ENCODE measurements around the gene SRD5A3.
A peak's percentile ranks its signal among the peaks of the same experiment; 100 is the strongest.
"Not testable (repeated sequence)": the region's sequence is repeated elsewhere in the genome, so short reads cannot be mapped to it uniquely, and the experiment has no call there.

SRD5A3 gene

GRCh38 chr4:55336138-55337034, 9.7 kb upstream of the SRD5A3 start:
- Mint-ChIP-seq H3K4me3 (no peak overlapping the region), H3K4me1 (peaks cover 5% of the 10 kb centered on the region), H3K27ac (peak overlapping the region; percentile 32), H3K9me3 (no peaks in the 10 kb centered on the region), H3K27me3 (no peaks in the 10 kb centered on the region), H3K36me3 (no peaks in the 10 kb centered on the region)

- Mint-ChIP-seq H3K27ac (no peak overlapping the region), H3K4me1 (peaks cover 5% of the 10 kb centered on the region), H3K27me3 (no peaks in the 10 kb centered on the region), H3K4me3 (no peak overlapping the region), H3K36me3 (no peaks in the 10 kb centered on the region), H3K9me3 (no peaks in the 10 kb centered on the region)
Measured at GRCh38 chr4:55337944-55338343, 8.1 kb upstream of the SRD5A3 start.

- H3K27ac Mint-ChIP-seq, result no peak overlapping the region
- no peaks in the 10 kb centered on the region for H3K9me3 Mint-ChIP-seq
- H3K27me3 Mint-ChIP-seq, result no peaks in the 10 kb centered on the region
Measured at GRCh38 chr4:55338486-55338885, 7.6 kb upstream of the SRD5A3 start.

GRCh38 chr4:55340266-55340665, 5.8 kb upstream of the SRD5A3 start:
- Mint-ChIP-seq H3K27ac (no peak overlapping the region), H3K4me3 (no peak overlapping the region), H3K36me3 (no peaks in the 10 kb centered on the region), H3K4me1 (peaks cover 5% of the 10 kb centered on the region), H3K27me3 (no peaks in the 10 kb centered on the region), H3K9me3 (no peaks in the 10 kb centered on the region)

More at GRCh38 chr4:55338486-55338885, 7.6 kb upstream of the SRD5A3 start:
- Mint-ChIP-seq H3K4me3 (no peak overlapping the region), H3K4me1 (peaks cover 5% of the 10 kb centered on the region), H3K36me3 (no peaks in the 10 kb centered on the region)

- H3K36me3 Mint-ChIP-seq, result no peaks in the 10 kb centered on the region
- no peak overlapping the region for H3K4me3 Mint-ChIP-seq
- H3K9me3 Mint-ChIP-seq, result no peaks in the 10 kb centered on the region
- peaks cover 19% of the 10 kb centered on the region for H3K4me1 Mint-ChIP-seq
- H3K27me3 Mint-ChIP-seq, result no peaks in the 10 kb centered on the region
- H3K27ac Mint-ChIP-seq, result no peak overlapping the region
Measured at GRCh38 chr4:55343887-55344286, 2.2 kb upstream of the SRD5A3 start.

GRCh38 chr4:55345054-55345453, 988 bp upstream of the SRD5A3 start:
- Mint-ChIP-seq H3K4me3 (peak overlapping the region; percentile 3), H3K36me3 (no peaks in the 10 kb centered on the region), H3K27ac (no peak overlapping the region), H3K4me1 (peaks cover 19% of the 10 kb centered on the region), H3K27me3 (no peaks in the 10 kb centered on the region), H3K9me3 (no peaks in the 10 kb centered on the region)

- H3K4me3 Mint-ChIP-seq, result peak overlapping the region; percentile 86
- H3K36me3 Mint-ChIP-seq, result no peaks in the 10 kb centered on the region
- peaks cover 19% of the 10 kb centered on the region for H3K4me1 Mint-ChIP-seq
- peak overlapping the region; percentile 59 for H3K27ac Mint-ChIP-seq
- no peaks in the 10 kb centered on the region for H3K27me3 Mint-ChIP-seq
- no peaks in the 10 kb centered on the region for H3K9me3 Mint-ChIP-seq
Measured at GRCh38 chr4:55346851-55347255, 811 bp downstream of the SRD5A3 start.

- Mint-ChIP-seq H3K27me3 (no peaks in the 10 kb centered on the region), H3K36me3 (peaks cover 2% of the 10 kb centered on the region), H3K27ac (no peak overlapping the region), H3K4me1 (peaks cover 19% of the 10 kb centered on the region), H3K9me3 (no peaks in the 10 kb centered on the region), H3K4me3 (peak overlapping the region; percentile 86)
Measured at GRCh38 chr4:55347610-55348228, 1.7 kb downstream of the SRD5A3 start.

- H3K9me3 Mint-ChIP-seq, result no peaks in the 10 kb centered on the region
- peaks cover 2% of the 10 kb centered on the region for H3K36me3 Mint-ChIP-seq
- H3K4me1 Mint-ChIP-seq, result peaks cover 19% of the 10 kb centered on the region
- H3K27ac Mint-ChIP-seq, result no peak overlapping the region
- H3K4me3 Mint-ChIP-seq, result peak overlapping the region; percentile 19
- H3K27me3 Mint-ChIP-seq, result no peaks in the 10 kb centered on the region
Measured at GRCh38 chr4:55348466-55348865, 2.4 kb downstream of the SRD5A3 start.

GRCh38 chr4:55350870-55351269, 4.8 kb downstream of the SRD5A3 start:
- not testable (repeated sequence) for H3K27ac Mint-ChIP-seq, H3K36me3 Mint-ChIP-seq, H3K27me3 Mint-ChIP-seq, H3K9me3 Mint-ChIP-seq, H3K4me3 Mint-ChIP-seq
- H3K4me1 Mint-ChIP-seq, result peaks cover 16% of the 10 kb centered on the region

GRCh38 chr4:55351824-55352223, 5.8 kb downstream of the SRD5A3 start:
- Mint-ChIP-seq H3K9me3 (no peaks in the 10 kb centered on the region), H3K36me3 (peaks cover 8% of the 10 kb centered on the region), H3K27me3 (no peaks in the 10 kb centered on the region), H3K4me3 (no peak overlapping the region), H3K4me1 (peaks cover 15% of the 10 kb centered on the region), H3K27ac (no peak overlapping the region)

GRCh38 chr4:55352726-55353125, 6.7 kb downstream of the SRD5A3 start:
- Mint-ChIP-seq H3K9me3 (no peaks in the 10 kb centered on the region), H3K36me3 (peaks cover 8% of the 10 kb centered on the region), H3K27me3 (no peaks in the 10 kb centered on the region), H3K27ac (peak overlapping the region; percentile 6), H3K4me3 (no peak overlapping the region), H3K4me1 (peaks cover 6% of the 10 kb centered on the region)

GRCh38 chr4:55353228-55353747, 7.2 kb downstream of the SRD5A3 start:
- H3K36me3 Mint-ChIP-seq, H3K9me3 Mint-ChIP-seq, H3K27ac Mint-ChIP-seq, H3K27me3 Mint-ChIP-seq, H3K4me3 Mint-ChIP-seq, H3K4me1 Mint-ChIP-seq: not testable (repeated sequence)

GRCh38 chr4:55354648-55355047, 8.6 kb downstream of the SRD5A3 start:
- H3K4me3 Mint-ChIP-seq, result no peak overlapping the region

GRCh38 chr4:55355555-55355954, 9.5 kb downstream of the SRD5A3 start:
- Mint-ChIP-seq H3K27ac (no peak overlapping the region), H3K27me3 (no peaks in the 10 kb centered on the region), H3K4me1 (no peaks in the 10 kb centered on the region), H3K4me3 (no peak overlapping the region), H3K9me3 (no peaks in the 10 kb centered on the region), H3K36me3 (peaks cover 8% of the 10 kb centered on the region)

More at GRCh38 chr4:55354648-55355047, 8.6 kb downstream of the SRD5A3 start:
- Mint-ChIP-seq H3K27ac (no peak overlapping the region), H3K36me3 (peaks cover 8% of the 10 kb centered on the region), H3K9me3 (no peaks in the 10 kb centered on the region), H3K27me3 (no peaks in the 10 kb centered on the region), H3K4me1 (no peaks in the 10 kb centered on the region)

- no peaks in the 10 kb centered on the region for H3K27me3 Mint-ChIP-seq
- H3K9me3 Mint-ChIP-seq, result no peaks in the 10 kb centered on the region
- H3K4me3 Mint-ChIP-seq, result no peak overlapping the region
- H3K36me3 Mint-ChIP-seq, result peaks cover 8% of the 10 kb centered on the region
- H3K27ac Mint-ChIP-seq, result no peak overlapping the region
- H3K4me1 Mint-ChIP-seq, result no peaks in the 10 kb centered on the region
Measured at GRCh38 chr4:55356991-55357461, 11.0 kb downstream of the SRD5A3 start.
